Adrenal gland (tissue), 12 donors: ENCODE data around the gene DNAH8. TPM values are rescaled to one million over a fixed set of nuclear protein-coding genes. Genes with fewer than 3 reads are reported as not detected.

Source experiments
- DNase-seq, 7 donors: peaks; one replicate each; pipeline ENCODE4 v3.0.0-alpha.2; 2019 to 2020
- H3K27ac ChIP-seq, 5 donors: fragments of 200-600 bp; sonication (generic) in 4 of 5; 1 replicate in 3 of 5; 2 replicates in 2 of 5; pipeline versions ENCODE4 v1.5.1 to v1.8.0; 2016 to 2020; ENCODE audit warnings: mild to moderate bottlenecking in 1 of 5
- H3K27me3 ChIP-seq: fragments of 200-600 bp; 2 replicates; pipeline ENCODE4 v1.8.0; 2021
- H3K36me3 ChIP-seq, 2 donors: fragments of 200-600 bp; replicated peaks in 1 of 2; 1 replicate in 1 of 2; 2 replicates in 1 of 2; pipeline versions ENCODE4 v1.5.1 to v1.8.0; 2018 to 2022
- H3K4me1 ChIP-seq, 2 donors: fragments of 200-600 bp; replicated peaks in 1 of 2; 1 replicate in 1 of 2; 2 replicates in 1 of 2; pipeline versions ENCODE4 v1.5.1 to v1.8.0; 2018 to 2021
- H3K4me3 ChIP-seq, 4 donors: fragments of 200-600 bp; sonication (generic) in 3 of 4; one replicate each; pipeline ENCODE4 v1.5.1; 2016 to 2018
- H3K9me3 ChIP-seq, 3 donors: fragments of 200-600 bp; sonication (generic) in 1 of 3; replicated peaks in 1 of 3; 1 replicate in 2 of 3; 2 replicates in 1 of 3; pipeline versions ENCODE4 v1.5.1 to v1.8.0; 2016 to 2021
- CTCF ChIP-seq, 6 experiments: fragments of 450-650 bp in 4 of 6; fragments of 200-600 bp in 2 of 6; sonication (generic) in 1 of 6; IDR thresholded peaks; 1 replicate in 5 of 6; 2 replicates in 1 of 6; pipeline versions ENCODE4 v1.5.1 to v1.8.0; 2016 to 2021; ENCODE audit warnings: antibody characterized with exemption in 6 of 6, mild to moderate bottlenecking in 2 of 6, moderate library complexity in 1 of 6
- POLR2A ChIP-seq, 2 donors: fragments of 450-650 bp; IDR thresholded peaks; one replicate each; pipeline ENCODE4 v1.6.1; 2017; ENCODE audit warnings: antibody characterized with exemption in 2 of 2, mild to moderate bottlenecking in 2 of 2, moderate library complexity in 1 of 2
- WGBS, 4 donors: extraction: QIAGEN DNeasy Blood & Tissue Kit in 2 of 4; methylation state at CpG; one replicate each; pipeline versions ENCODE4 v1.1.5 to v1.1.7; 2013 to 2017; 5-methylcytosine and 5-hydroxymethylcytosine counted together
- intact Hi-C, 2 donors: fragments of 100-400 bp; cut with DNase I; formaldehyde crosslinking; loops; one replicate each; pipeline versions ENCODE4 v1.14.1 to v1.15.0; 2022 to 2023
- polyA plus RNA-seq, 3 donors: library from polyadenylated mRNA; stranded (reverse); fragments of 200-250 nt in 2 of 3; fragments of 350-450 nt in 1 of 3; fragmentation: Illumina TruSeq in 1 of 3; extraction: RNeasy Lipid Tissue Mini Kit (QIAGEN cat#74804) in 1 of 3; gene quantifications; one replicate each; pipeline ENCODE4 v1.2.3, GENCODE V29; 2013 to 2014
- total RNA-seq, 9 donors: library from RNA; depleted of rRNA in 4 of 9; stranded (reverse); fragments of >200 nt in 4 of 9; fragments of 120-200 nt in 1 of 9; fragmentation: NEBNext Ultra II Directional in 1 of 9; extraction: Animal tissue kit (Norgen Biotek cat#: 25700) in 1 of 9; gene quantifications; one replicate each; pipeline versions ENCODE4 v1.1.0 to v1.2.4, GENCODE V29; 2013 to 2023
- donor health status: healthy with polysubstance abuse.
- donor health status: Bipolar disorder and iron deficiency.
- donor health status: DM: yes; HTN: yes; CAD: no.
- donor health status: DM: no; HTN: no; CAD: no.
- donor health status: DM: no; HTN: no; CAD: no.
- donor health status: DM: yes; HTN: yes; CAD: no.

DNAH8 gene
- total and polyA plus RNA-seq, 12 donors = under 0.01 to 0.02 TPM; not detected in 10

- DNase-seq = no peak
- Histone ChIP-seq H3K4me1 (no peaks in the 10 kb centered on the region), H3K27me3 (no peaks in the 10 kb centered on the region), H3K36me3 (no peaks in the 10 kb centered on the region), H3K27ac (no peak overlapping the region), H3K4me3 (no peak overlapping the region), H3K9me3 (no peaks in the 10 kb centered on the region)
- WGBS, 4 donors = 43 to 57% (median 50%) methylated on average over 5 of the region's 5 CpGs
- TF ChIP-seq CTCF (IDR thresholded peaks at IDR 0.05) = no peak
- intact Hi-C loops = no loop called here
Observed at GRCh38 chr6:39018103-39018502, 303.0 kb downstream of the DNAH8 start.

- Histone ChIP-seq H3K36me3 (no peaks in the 10 kb centered on the region), H3K4me1 (no peaks in the 10 kb centered on the region), H3K4me3 (no peak overlapping the region), H3K9me3 (no peaks in the 10 kb centered on the region), H3K27ac (no peak overlapping the region), H3K27me3 (no peaks in the 10 kb centered on the region)
- no peak for DNase-seq
- intact Hi-C loops = no loop called here
- WGBS, 4 donors = 70 to 94% (median 78%) methylated on average over 2 of the region's 2 CpGs
- TF ChIP-seq POLR2A (IDR thresholded peaks at IDR 0.05) (no peak), CTCF (IDR thresholded peaks at IDR 0.05) (no peak)
Observed at GRCh38 chr6:39020136-39020535, 305.0 kb downstream of the DNAH8 start.

DNA sequence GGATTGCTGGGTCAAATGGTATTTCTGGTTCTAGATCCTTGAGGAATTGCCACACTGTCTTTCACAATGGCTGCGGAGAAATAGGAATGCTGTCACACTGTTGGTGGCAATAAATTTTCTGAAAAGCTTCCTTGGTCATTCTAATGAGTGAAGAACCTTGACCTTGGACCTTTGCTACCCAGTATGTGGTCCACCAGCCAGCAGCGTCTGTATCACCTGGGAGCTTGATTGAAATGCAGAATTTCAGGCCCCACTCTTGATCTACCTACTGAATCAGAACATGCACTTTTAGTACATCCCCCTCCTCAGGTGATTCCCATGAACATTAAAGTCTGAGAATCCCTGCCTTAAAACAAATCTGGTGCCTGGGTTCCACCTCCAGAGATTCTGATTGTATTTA is 305.9 kb downstream of the DNAH8 start:
- WGBS, 4 donors = 46 to 80% (median 71%) methylated on average over 2 of the region's 2 CpGs
- Histone ChIP-seq H3K4me1 (no peaks in the 10 kb centered on the region), H3K9me3 (no peaks in the 10 kb centered on the region), H3K36me3 (no peaks in the 10 kb centered on the region), H3K27ac (no peak overlapping the region), H3K4me3 (no peak overlapping the region), H3K27me3 (no peaks in the 10 kb centered on the region)
- no peak for TF ChIP-seq POLR2A (IDR thresholded peaks at IDR 0.05)
- TF ChIP-seq CTCF (IDR thresholded peaks at IDR 0.05) = no peak
- DNase-seq = no peak
- intact Hi-C loops = no loop called here

- Histone ChIP-seq H3K9me3 (no peaks in the 10 kb centered on the region), H3K4me3 (no peak overlapping the region), H3K27me3 (no peaks in the 10 kb centered on the region), H3K4me1 (no peaks in the 10 kb centered on the region), H3K36me3 (no peaks in the 10 kb centered on the region), H3K27ac (no peak overlapping the region)
- 78 to 86% (median 80%) methylated on average over 1 of the region's 1 CpG for WGBS, 4 donors
- intact Hi-C loops = no loop called here
- no peak for TF ChIP-seq POLR2A (IDR thresholded peaks at IDR 0.05)
- no peak for TF ChIP-seq CTCF (IDR thresholded peaks at IDR 0.05)
- no peak for DNase-seq
Observed at GRCh38 chr6:39021779-39022178, 306.7 kb downstream of the DNAH8 start.
